MV-4-11 (cell line): ENCODE measurements around the gene KCNT1.
A peak's percentile ranks its signal among the peaks of the same experiment; 100 is the strongest.

Source experiments
- DNase-seq: peaks from one replicate; lab custom pipeline; 2025; lab: John Stamatoyannopoulos, UW

KCNT1 gene

DNA sequence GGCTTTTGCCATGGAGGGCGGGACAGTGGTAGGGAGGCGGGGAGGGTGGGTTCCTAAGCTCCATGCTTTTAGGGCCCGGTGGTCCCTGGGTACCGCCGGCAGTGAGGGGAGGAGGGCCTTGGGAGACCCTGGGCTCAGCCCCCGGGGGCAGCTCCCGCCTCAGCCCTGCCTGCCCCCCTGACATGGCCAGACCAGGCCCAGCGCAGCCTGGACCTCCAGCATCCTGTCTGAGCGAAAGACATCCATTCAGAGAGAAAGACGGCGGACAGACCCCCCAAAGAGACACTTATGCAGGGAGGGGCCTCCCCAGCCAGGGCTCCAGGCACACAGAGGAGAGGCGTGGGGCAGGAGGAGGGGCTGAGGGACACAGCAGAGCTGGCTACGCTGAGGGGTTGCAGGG, 45.3 kb downstream of the KCNT1 start:
- no peak for DNase-seq

DNA sequence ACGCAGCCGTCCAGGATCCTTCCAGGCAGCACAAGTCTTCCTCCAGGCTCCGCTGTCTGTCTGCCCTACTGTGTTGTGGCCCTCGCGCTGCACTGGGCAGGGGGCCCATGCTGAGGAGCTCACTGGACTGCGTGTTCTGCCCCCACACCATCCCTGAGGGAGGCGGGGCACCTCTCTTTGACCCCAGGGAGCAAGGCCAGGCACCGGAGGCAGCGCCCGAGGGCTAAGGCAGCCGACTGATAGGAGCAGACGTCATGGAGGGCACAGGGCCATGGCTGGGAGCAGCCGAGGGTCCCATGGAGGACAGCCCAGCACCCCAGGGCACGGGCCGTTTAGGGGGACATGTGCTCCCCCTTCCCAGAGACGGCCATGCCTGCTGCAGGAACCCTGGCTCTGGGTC, 46.7 kb downstream of the KCNT1 start:
- no peak for DNase-seq

DNA sequence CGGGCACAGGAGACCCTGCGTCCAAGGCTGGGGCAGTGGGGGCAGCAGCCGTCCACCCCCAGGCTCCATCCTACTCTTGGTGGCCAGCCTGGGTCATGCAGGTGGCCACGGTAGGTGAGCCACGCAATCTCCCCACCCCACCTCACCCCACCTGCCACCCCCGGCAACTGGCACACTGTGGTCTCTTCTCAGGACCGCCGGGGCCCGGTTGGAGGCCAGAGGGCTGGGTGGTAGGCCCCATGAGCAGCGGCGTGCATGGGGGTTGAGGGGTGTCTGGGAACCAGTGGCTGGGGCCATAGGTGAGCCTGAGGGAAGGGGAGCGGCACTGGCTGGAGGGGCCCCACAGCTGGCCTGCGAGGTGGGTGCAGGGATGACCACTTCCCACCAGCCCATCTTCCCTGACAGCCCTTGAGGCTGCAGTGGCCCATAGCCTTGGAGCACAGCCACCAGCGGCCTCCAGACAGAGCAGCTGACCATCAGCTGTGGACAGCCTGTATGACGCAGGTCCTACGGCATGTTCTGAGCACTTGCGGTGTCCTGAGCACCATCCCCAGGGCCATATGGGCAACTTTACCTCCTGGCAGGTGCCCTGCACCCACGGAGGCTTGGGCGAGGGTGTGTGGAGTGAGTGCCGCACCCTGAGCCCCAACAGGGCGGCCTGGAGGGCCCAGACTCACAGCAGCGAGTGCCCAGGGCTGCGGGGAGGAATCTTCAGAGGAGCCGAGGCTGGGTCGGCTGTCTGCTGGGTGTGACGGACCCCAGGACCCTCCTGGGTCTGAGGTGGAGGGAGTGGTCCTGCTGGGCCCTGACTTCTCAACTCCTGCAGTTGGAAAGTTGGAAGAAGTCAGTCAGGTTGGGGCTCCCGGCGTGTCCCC, 47.4 kb downstream of the KCNT1 start:
- no peak for DNase-seq

DNA sequence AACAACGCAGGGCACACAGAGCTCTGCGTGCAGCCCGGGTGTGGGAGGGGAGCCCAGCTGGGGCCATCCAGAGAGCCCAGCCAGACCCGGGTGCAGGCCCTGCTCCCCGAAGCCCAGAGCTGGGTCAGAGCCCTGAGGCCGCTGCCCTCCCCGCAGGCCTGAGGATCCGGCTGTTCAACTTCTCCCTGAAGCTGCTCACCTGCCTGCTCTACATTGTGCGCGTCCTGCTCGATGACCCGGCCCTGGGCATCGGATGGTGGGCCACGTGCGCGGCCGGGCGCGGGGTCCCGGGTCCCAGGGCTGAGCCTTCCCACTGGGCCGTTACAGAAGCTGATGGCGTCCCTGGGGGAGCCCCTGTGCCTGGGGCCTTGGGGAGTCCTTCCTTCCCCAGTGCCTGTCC, 48.8 kb downstream of the KCNT1 start:
- DNase-seq: no peak

DNA sequence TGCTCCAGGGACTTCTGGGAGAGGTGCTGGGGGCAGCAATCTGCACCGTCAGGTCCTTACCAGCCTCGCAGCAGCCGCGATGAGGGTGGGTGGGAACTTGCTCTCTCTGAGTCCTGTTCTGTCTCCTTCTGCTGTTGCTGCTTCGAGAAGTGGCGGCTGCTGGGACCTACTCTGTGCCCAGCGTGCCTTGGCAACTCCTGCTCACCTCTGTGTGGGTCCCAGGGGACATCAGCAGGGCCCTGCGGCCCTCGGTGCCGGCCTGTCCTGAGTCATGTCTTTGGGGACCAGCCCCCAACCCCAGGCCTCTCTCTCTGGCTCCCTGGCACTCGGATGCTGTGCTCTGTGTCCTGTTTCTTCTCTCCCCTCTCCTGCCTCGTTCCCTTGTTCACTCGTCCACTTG, 49.5 kb downstream of the KCNT1 start:
- no peak for DNase-seq

DNA sequence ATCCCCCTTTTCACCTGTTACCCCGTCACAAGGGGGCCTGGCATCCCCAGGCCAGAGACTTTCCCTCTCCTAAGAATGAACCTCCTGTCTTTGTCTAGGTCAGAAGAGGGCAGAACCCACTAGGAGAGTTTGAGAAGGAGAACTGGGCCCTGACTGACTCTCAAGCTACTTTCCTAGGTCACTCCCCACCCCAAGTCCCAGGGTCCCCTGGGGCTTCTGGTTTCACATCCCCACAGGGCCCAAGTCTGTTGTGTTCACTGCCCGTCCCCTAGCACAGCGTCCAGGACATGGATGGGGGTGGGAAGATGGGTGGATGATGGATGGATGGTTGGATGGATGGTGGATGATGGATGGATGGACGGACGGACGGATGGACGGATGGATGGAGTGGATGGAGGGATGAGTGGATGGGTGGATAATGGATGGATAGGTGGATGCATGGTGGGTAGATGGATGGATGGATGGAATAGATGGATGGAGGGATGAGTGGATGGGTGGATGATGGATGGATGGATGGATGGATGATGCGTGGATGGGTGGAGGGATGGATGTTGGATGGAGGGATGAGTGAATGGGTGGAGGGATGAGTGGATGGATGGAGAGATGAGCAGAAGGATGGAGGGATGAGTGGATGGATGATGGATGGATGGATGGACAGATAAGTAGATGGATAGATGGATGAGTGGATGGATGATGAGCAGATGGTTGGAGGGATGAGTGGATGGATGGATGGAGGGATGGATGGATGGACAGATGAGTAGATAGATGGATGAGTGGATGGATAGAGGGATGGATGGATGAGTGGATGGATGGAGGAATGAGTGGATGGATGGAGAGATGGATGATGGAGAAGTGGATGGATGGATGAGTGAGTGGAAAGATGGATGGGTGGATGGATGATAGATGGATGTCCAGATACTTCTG, 50.6 kb downstream of the KCNT1 start:
- peak; percentile 31 for DNase-seq

DNA sequence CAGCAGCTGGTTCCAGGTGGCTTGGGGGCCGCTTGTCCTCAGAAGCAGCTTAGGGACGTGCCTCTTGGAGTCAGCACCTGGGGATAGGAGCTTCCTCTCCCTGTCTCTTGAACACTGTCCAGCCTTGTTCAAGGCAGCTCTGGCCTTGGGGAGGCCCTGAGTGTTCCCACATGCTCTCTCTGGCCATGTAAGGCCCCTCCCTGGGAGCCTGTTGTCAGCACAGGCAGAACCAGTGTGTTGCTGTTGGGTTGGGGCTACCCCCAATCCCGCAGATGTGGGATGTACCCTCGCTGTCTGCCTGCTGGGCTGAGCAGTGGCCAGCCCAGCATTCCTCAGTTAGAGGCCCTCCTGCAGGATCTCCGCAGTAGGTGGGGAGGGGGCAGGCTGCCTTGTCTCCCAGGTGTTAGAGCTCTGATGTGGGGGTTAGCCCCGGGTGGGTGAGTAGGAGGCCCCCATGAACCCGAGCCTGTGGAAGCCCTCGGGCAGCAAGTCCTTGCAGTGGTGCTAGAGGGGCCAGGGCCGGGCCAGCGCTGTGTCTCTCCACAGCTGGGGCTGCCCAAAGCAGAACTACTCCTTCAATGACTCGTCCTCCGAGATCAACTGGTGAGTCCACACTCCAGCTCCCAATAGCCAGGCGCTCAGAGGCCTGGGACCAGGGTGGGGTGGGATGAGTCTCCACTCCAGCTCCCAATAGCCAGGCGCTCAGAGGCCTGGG, 51.6 kb downstream of the KCNT1 start:
- DNase-seq: no peak

DNA sequence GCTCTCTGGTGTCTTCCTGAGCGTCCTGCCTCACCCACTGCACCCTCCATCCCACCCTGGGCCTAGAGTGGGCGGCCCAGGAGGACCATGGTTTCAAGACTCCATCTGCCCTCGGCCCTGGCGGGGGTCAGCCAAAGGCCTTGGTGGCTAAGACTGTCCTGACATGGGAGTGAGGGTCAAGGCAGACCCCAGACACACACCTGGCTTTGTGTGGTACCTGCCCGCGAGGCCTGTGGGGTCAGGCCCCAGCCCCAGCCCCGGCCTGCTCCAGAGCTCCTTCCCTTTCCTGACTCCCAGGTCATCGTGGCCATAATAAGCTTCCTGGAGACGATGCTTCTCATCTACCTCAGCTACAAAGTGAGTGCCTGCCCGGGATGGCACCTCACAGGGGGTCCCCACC, 54.6 kb downstream of the KCNT1 start:
- DNase-seq: no peak

DNA sequence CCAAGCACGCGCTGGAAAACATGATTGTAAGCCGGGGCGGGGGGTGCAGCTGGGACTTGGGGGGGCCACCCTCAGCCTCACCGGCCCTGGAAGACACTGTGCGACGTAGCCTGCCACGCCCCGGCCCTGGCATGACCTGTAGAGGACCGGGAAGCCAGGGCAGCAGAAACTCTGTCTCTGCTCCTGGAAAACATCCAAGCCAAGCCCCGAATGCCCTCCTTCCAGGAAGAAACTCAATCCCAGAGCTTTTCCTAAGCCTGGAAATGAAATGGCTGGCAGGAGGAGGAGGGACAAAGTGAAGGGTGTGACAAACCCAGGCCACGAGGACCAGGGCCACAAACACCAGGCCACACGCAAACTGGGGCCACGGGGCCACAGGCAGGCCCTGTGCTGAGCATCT, 55.4 kb downstream of the KCNT1 start:
- no peak for DNase-seq

DNA sequence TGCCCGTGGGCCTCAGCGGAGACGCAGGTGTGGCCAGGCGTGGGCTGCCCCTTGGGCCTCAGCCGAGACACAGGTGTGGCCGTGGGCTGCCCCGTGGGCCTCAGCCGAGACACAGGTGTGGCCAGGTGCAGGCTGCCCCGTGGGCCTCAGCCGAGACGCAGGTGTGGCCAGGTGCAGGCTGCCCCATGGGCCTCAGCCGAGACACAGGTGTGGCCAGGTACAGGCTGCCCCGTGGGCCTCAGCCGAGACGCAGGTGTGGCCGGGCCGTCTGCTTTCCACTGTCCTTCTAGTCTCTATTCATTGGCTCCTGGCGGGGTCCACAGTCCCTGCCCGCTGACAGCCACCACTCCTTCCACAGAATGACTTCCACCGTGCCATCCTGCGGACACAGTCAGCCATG, 56.1 kb downstream of the KCNT1 start:
- DNase-seq: no peak

DNA sequence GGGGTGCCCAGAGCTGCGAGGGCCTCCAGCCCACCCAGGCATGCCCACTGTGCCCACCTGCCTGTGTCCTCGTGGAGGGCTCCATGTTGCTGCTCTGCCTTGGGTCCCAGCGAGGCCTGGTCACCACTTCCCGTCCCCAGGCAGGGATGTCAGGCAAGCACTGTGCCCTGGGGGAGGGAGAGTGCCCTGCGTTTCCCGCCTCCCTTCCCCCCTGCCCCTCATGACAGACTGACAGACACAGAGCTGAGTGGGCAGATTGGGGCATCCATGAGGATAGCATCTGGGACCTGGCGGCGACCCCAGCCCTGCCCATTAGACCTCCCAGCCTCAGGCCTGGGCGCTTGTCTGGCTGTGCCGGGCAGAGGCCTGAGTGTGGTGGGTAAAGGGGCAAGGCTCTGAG, 56.9 kb downstream of the KCNT1 start:
- DNase-seq: no peak

DNA sequence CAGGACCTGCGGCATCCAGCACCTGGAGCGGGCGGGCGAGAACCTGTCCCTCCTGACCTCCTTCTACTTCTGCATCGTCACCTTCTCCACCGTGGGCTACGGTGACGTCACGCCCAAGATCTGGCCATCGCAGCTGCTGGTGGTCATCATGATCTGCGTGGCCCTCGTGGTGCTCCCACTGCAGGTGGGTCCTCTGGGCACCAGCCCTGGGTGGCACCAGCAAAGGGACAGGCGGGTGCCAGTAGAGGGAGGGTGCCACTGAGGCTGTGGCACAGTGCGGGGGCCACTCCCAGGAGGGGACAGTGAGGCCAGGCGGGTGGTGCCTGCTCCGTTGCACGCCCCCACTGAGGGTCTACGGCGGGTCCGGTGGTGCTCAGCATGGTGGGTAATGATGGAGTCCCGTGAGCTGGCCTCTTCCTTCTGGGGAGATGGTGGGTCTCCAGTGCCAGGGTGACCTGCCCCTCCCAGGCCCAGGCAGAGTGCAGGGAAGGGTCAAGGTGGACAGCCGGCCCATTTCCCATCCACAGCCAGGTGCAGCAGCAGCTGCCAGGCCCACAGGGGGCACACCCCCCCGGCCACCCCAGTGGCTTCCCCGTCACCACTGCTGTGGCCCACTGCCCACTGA, 57.8 kb downstream of the KCNT1 start:
- no peak for DNase-seq

DNA sequence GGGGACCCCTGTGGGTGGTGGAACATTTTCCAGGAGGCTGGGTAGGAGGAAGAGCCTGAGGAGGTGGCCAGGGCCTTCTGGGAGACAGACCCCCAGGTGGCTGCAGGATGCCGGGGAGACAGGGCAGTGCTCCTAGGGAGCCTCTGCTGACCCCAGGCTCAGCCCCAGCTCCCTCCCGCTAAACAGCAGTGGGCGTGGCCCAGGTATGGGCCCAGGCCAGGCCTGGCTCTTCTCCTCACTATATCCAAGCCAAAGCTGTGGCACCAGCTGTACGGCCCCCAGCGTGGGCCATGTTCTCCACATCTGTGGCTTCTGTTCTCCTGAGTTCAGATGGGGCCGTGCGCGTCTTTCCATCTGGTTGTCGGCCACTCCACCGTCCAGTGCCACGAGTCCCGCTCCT, 58.5 kb downstream of the KCNT1 start:
- no peak for DNase-seq

DNA sequence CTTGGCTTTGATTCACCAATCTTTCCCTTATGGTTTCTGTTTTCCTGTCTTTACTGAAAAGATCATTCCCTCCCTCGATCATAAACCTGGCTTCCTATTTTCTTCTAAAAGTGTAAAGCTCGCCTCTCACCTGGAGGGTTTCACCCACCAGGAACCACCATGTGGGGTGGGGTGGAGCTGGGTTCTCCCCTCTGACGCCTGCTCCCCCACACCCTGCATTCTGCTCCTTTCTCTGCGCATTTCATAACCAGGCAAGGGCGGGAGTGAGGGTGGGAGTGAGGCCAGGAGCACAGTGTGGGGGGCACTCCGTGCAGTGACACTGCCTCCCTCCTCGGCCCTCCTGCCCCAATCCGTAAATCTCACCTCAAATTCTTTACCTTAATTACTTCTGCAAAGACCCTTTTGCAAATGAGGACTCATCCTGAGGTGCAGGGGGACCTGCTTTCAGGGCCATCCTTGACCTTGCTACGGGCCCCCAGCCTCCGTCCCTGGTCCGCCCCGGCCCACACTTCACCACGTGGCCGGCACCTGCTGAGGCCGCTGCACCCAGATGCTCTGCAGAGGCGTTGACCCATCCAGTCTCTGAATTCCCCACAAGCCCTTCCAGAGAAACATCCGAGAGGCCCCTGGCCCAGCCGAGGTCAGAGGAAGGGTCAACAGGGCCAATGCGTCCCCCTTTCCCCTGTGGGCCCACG, 59.3 kb downstream of the KCNT1 start:
- DNase-seq: no peak

DNA sequence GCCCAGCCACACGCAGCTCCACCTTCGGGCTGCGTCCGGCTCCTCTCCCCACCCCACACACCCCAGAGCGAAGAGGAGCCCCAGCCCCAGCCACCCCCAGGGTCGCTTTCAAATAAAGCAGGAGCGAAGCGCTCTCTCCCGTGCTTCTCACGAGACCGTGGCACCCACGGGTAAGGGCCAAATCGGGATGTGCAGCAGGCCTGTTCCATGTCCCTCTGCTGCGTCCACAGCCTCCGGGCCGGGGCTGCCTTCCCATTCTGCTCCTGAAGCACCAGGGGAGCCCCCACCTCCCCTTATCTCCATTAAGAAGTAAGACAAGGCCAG, 59.8 kb downstream of the KCNT1 start:
- no peak for DNase-seq

DNA sequence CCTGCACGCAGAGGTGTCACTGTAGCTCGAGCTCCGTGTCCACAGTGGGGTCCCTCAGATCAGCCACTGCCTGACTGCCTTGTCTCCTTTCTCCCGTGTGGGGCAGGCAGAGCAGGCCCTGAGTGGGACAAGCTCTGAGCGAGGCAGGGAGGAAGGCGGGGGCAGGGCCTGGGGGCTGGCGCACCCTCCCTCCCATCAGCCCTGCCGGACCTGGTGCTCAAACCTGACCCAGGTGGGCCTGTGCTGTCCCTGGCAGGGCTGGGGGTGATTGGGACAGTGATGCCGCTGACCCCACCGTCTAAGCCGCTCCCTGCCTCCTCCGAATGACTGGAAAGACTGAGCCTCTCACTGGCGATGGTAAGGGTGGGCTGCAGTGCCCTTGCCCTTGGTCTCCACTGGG, 60.9 kb downstream of the KCNT1 start:
- no peak for DNase-seq

DNA sequence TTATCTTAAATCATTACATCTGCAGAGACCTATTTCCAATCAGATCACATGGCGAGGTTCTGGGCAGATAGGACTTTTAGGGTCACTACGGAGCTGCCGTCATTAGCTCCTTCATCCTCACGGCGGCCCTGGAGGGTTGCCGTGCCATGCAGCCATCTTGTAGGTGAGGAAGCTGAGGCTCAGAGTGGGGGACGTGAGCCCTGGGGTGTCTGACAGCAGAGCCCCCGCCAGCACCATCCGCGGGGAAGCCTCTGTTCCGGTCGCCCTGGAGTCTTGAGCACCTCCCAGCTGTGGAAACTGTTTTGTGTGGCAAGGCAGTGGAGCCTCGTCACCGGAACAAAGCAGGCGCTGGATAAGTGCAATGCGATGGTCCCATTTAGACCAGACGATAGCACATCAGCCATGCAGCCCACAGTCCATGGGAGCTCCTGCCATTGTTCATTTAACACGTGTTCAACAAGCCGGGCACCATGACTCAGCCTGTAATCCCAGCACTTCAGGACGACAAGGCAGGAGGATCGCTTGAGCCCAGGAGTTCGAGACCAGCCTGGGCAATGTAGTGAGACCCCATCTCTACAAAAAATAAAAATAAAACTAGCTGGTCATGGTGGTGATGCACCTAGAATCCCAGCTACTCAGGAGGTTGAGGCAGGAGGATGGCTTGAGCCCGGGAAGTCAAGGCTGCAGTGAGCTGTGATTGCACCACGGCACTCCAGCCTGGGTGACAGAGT, 61.9 kb downstream of the KCNT1 start:
- no peak for DNase-seq

DNA sequence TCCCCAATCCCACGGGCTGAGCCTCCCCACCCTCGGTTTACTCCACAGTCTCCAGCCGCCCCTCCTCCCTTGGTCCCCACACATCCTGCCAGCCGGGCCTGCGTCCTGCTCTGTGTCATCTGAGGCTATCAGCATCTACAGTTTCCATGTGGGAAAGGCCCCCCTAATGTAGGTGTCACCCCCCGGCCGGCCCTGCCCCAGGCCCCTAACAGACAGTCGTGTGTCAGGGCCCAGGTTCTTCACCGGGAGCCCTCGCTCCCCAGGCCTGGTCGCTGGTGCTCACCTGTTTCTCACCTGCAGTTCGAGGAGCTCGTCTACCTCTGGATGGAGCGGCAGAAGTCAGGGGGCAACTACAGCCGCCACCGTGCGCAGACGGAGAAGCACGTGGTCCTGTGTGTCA, 62.7 kb downstream of the KCNT1 start:
- DNase-seq: no peak

DNA sequence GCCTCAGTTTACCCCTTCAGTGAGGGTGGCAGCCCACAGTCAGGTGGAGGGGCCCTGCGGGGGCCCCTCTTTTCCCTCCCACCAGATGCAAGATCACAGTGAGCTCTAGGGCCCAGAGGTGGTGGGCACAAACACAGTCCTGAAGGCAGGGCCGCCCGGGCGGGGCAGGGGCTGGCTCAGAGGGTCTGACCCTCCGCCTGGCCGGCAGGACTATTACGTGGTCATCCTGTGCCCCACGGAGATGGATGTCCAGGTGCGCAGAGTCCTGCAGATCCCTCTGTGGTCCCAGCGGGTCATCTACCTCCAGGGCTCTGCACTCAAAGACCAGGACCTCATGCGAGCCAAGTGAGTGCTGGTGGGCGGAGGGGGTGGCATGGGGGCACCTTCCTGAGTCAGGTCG, 63.4 kb downstream of the KCNT1 start:
- no peak for DNase-seq

DNA sequence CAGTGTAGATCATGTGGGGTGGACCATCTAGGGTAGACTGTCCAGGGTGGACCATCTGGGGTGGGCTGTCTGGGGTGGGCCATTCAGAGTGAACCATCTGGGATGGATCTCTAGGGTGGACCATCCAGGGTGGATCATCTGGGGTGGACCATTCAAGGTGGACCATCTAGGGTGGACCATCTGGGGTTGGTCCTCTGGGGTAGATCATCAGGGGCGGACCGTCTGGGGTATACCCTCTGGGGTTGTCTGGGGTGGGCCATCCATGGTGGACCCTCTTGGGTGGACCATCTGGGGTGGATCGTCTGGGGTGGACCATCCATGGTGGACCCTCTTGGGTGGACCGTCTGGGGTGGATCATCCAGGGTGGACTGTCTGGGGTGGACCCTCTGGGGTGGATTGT, 64.3 kb downstream of the KCNT1 start:
- no peak for DNase-seq

DNA sequence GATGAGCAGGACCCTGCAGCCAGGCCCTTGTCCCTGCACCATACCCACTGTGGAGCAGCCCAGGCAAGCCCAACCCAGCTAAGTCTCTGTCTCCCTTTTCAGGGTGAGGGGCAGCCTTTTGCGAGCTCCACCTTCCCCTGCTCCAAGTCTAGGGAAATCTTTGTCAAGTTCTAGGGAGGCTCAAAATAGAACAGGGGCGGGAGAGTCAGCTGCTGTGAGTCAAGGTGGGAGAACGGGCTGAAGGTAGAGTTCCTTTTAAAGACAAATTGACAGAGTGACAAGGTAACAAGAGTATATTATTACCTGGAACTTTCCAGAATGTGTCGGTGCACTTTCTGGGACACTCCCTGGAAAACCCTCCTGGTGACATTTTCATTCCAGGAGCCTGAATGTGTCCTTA, 64.7 kb downstream of the KCNT1 start:
- no peak for DNase-seq
